ENCODE data around the gene SHMT2. TPM values are rescaled to one million over a fixed set of nuclear protein-coding genes. Genes with fewer than 3 reads are reported as not detected.
A peak's percentile ranks its signal among the peaks of the same experiment; 100 is the strongest.

The SHMT2 gene
- total RNA-seq, 1 experiment from 2014 or later, result 67.1 TPM

- Histone ChIP-seq H3K4me1 (ENCODE audit: control insufficient read depth, insufficient read depth, low read length) (peaks cover 21% of the 10 kb centered on the region), H3K27ac (ENCODE audit: low read length) (no peak overlapping the region), H3K27me3 (ENCODE audit: control insufficient read depth, insufficient read depth, low read length) (peaks cover 2% of the 10 kb centered on the region; the same call in 1 of the 2 replicates), H3K9me3 (ENCODE audit: control insufficient read depth, insufficient read depth, low read depth, low read length) (no peaks in the 10 kb centered on the region), H3K36me3 (ENCODE audit: control insufficient read depth, insufficient read depth, low read length) (no peaks in the 10 kb centered on the region), H3K4me3 (ENCODE audit: low read depth in 2 of 2, low read length in 2 of 2) (peak overlapping the region; percentile 32 to 56; a peak in 3 of 4 replicates)
- intact Hi-C loops (cut with micrococcal nuclease; ENCODE audit: unreplicated experiment) (no loop called here), in situ Hi-C loops (cut with HindIII; ENCODE audit: low pct_unique_long_range_greater_than_20kb, low sequenced_read_pairs) (no loop called here)
- no peak for ATAC-seq
- TF ChIP-seq CTCF (IDR thresholded peaks at IDR 0.05), result no peak
- TF ChIP-seq, protein P1, sequence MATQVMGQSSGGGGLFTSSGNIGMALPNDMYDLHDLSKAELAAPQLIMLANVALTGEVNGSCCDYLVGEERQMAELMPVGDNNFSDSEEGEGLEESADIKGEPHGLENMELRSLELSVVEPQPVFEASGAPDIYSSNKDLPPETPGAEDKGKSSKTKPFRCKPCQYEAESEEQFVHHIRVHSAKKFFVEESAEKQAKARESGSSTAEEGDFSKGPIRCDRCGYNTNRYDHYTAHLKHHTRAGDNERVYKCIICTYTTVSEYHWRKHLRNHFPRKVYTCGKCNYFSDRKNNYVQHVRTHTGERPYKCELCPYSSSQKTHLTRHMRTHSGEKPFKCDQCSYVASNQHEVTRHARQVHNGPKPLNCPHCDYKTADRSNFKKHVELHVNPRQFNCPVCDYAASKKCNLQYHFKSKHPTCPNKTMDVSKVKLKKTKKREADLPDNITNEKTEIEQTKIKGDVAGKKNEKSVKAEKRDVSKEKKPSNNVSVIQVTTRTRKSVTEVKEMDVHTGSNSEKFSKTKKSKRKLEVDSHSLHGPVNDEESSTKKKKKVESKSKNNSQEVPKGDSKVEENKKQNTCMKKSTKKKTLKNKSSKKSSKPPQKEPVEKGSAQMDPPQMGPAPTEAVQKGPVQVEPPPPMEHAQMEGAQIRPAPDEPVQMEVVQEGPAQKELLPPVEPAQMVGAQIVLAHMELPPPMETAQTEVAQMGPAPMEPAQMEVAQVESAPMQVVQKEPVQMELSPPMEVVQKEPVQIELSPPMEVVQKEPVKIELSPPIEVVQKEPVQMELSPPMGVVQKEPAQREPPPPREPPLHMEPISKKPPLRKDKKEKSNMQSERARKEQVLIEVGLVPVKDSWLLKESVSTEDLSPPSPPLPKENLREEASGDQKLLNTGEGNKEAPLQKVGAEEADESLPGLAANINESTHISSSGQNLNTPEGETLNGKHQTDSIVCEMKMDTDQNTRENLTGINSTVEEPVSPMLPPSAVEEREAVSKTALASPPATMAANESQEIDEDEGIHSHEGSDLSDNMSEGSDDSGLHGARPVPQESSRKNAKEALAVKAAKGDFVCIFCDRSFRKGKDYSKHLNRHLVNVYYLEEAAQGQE (IDR thresholded peaks at IDR 0.05; ENCODE audit: insufficient read depth in 1 of 2, low read depth in 2 of 2, low read length in 1 of 2), result no peak
- no peak for TF ChIP-seq SIN3A (IDR thresholded peaks at IDR 0.05; ENCODE audit: borderline replicate concordance, insufficient read depth, low read depth, low read length)
- no peak for TF ChIP-seq POLR2AphosphoS5 (IDR thresholded peaks at IDR 0.05; ENCODE audit: low read depth, low read length)
- TF ChIP-seq TCF7L2 (IDR thresholded peaks at IDR 0.05; ENCODE audit: low read depth, low read length), result no peak
- no peak for DNase-seq (ENCODE audit: low read depth, low spot score)
- POLR2A ChIA-PET, result interaction anchor here (0.7 kb wide), 1 partner anchor 29 kb away, joined by 3 read pairs; no protein-coding TSS in a partner anchor
- CTCF ChIA-PET, result interaction anchor here (0.8 to 2.3 kb wide), 5 partner anchors 25 to 118 kb away, joined by 3 to 26 read pairs (median 4); no protein-coding TSS in a partner anchor
- no TSS peak for BruUV-seq (replicated peaks)
Observed at GRCh38 chr12:57242329-57242690, 12.8 kb downstream of the SHMT2 start.

DNA sequence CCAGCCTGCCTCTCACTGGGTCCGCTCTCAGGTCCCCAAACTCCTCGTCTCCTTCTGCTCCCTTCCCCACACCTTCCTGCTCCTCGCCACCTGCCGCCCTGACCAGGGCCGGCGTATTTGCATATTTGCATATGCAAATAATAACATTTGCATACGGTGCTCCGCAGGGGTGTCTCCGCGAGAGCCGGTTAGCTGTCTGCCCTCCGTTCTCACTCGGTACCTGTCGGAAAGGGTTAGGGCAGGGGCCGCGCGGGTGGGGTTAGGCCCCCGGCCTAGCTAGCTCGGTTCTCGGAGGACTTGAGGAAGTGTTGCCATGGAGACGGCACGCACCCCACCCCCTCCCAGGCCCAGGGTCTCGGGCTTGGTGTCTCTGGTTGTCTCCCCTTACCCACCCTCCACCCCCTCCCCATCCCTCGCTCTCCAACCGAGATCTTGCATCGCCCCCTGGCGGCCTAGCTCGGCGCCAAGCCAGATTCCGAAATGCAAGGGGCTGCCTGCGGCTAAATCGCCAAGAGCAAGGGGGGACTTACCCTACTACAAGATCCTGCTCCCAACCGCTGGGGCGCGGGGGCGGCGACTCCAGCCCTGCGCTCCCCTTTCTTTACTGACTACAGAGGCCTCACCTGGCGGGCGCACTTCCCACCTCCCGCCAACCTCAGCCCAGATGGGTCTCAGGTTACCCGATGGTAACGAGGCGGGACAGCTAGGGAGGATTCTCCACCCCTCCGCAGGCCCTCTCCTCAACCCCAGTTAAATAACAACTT, 13.4 kb downstream of the SHMT2 start:
- ChIA-PET CTCF (interaction anchor here (0.6 to 2.3 kb wide), 9 partner anchors 23 to 175 kb away, joined by 3 to 26 read pairs (median 7); partner anchors contain the start of gene LRP1), POLR2A (interaction anchor here (0.7 kb wide), 1 partner anchor 29 kb away, joined by 3 read pairs; no protein-coding TSS in a partner anchor)
- DNase-seq (ENCODE audit: low read depth, low spot score), result no peak
- TF ChIP-seq, protein P1 (IDR thresholded peaks at IDR 0.05; ENCODE audit: insufficient read depth in 1 of 2, low read depth in 2 of 2, low read length in 1 of 2), result no peak
- peak; percentile 72 for TF ChIP-seq CTCF (IDR thresholded peaks at IDR 0.05)
- no peak for TF ChIP-seq POLR2AphosphoS5 (IDR thresholded peaks at IDR 0.05; ENCODE audit: low read depth, low read length)
- in situ Hi-C loops (cut with HindIII; ENCODE audit: low pct_unique_long_range_greater_than_20kb, low sequenced_read_pairs) (no loop called here), intact Hi-C loops (cut with micrococcal nuclease; ENCODE audit: unreplicated experiment) (no loop called here)
- Histone ChIP-seq H3K27ac (ENCODE audit: low read length) (no peak overlapping the region), H3K9me3 (ENCODE audit: control insufficient read depth, insufficient read depth, low read depth, low read length) (no peaks in the 10 kb centered on the region), H3K4me3 (ENCODE audit: low read depth in 2 of 2, low read length in 2 of 2) (peak overlapping the region; percentile 32 to 56), H3K36me3 (ENCODE audit: control insufficient read depth, insufficient read depth, low read length) (no peaks in the 10 kb centered on the region), H3K4me1 (ENCODE audit: control insufficient read depth, insufficient read depth, low read length) (peaks cover 21% of the 10 kb centered on the region), H3K27me3 (ENCODE audit: control insufficient read depth, insufficient read depth, low read length) (peaks cover 2% of the 10 kb centered on the region; the same call in 1 of the 2 replicates)
- no TSS peak for BruUV-seq (replicated peaks)
- ATAC-seq, result peak; percentile 39

Measured in Panc1 (cell line).